GM23338 (cell line): ENCODE measurements around the gene STRN4. TPM values are rescaled to one million over a fixed set of nuclear protein-coding genes. Genes with fewer than 3 reads are reported as not detected.

Source experiments
- ATAC-seq: fragments of 200-7000 bp; cut with Tn5 transposase; 3 replicates; pipeline ENCODE4 v1.9.1; 2020
- DNase-seq: peaks from one replicate; pipeline ENCODE4 v3.0.0-alpha.2; 2015; ENCODE audit warnings: low spot score
- H2AFZ ChIP-seq: fragments of 200-600 bp; sonication (generic); 2 replicates; pipeline ENCODE4 v1.8.0; 2016; ENCODE audit warnings: antibody characterized with exemption, mild to moderate bottlenecking, moderate library complexity
- H3F3A ChIP-seq: fragments of 200-600 bp; sonication (generic); replicated peaks from 2 replicates; pipeline ENCODE4 v1.8.0; 2017; ENCODE audit warnings: antibody characterized with exemption, mixed run types, low read depth
- H3K27ac ChIP-seq: fragments of 200-600 bp; sonication (generic); 2 replicates; pipeline ENCODE4 v1.6.1; 2016; ENCODE audit warnings: low read depth
- H3K27me3 ChIP-seq: fragments of 200-600 bp; sonication (generic); 2 replicates; pipeline ENCODE4 v1.8.0; 2016; ENCODE audit warnings: mild to moderate bottlenecking, mixed run types, moderate library complexity; ENCODE audit not compliant: insufficient read depth
- H3K36me3 ChIP-seq: fragments of 200-600 bp; sonication (generic); 2 replicates; pipeline ENCODE4 v1.8.0; 2016; ENCODE audit warnings: mild to moderate bottlenecking; ENCODE audit not compliant: insufficient read depth
- H3K4me1 ChIP-seq: fragments of 200-600 bp; sonication (generic); 2 replicates; pipeline ENCODE4 v1.8.0; 2016; ENCODE audit warnings: mild to moderate bottlenecking, moderate library complexity; ENCODE audit not compliant: insufficient read depth
- H3K4me2 ChIP-seq: fragments of 200-600 bp; sonication (generic); 2 replicates; pipeline ENCODE4 v1.7.1; 2017; ENCODE audit warnings: mixed run types
- H3K4me3 ChIP-seq: fragments of 200-600 bp; sonication (generic); 2 replicates; pipeline ENCODE4 v1.6.1; 2016; ENCODE audit warnings: mixed run types
- H3K79me2 ChIP-seq: fragments of 200-600 bp; sonication (generic); replicated peaks from 2 replicates; pipeline ENCODE4 v1.8.0; 2017; ENCODE audit warnings: mild to moderate bottlenecking; ENCODE audit not compliant: insufficient read depth
- H3K9me2 ChIP-seq: fragments of 200-600 bp; sonication (generic); 2 replicates; pipeline ENCODE4 v1.8.0; 2017; ENCODE audit not compliant: insufficient read depth
- H4K20me1 ChIP-seq: fragments of 200-600 bp; sonication (generic); replicated peaks from 2 replicates; pipeline ENCODE4 v1.8.0; 2017; ENCODE audit warnings: mild to moderate bottlenecking; ENCODE audit not compliant: insufficient read depth
- H3K27ac Mint-ChIP-seq: 2 replicates; pipeline ENCODE4 v1.8.0; 2020; ENCODE audit warnings: inconsistent platforms, mild to moderate bottlenecking, moderate library complexity, mixed read lengths
- H3K27me3 Mint-ChIP-seq: 3 replicates; pipeline ENCODE4 v1.8.0; 2022; ENCODE audit warnings: low read depth, mild to moderate bottlenecking, moderate library complexity, mixed read lengths, inconsistent platforms; ENCODE audit not compliant: insufficient read depth, poor library complexity
- H3K36me3 Mint-ChIP-seq: 3 replicates; pipeline ENCODE4 v1.8.0; 2021; ENCODE audit warnings: low read depth, mild to moderate bottlenecking, inconsistent platforms, moderate library complexity, mixed read lengths
- H3K4me1 Mint-ChIP-seq: 3 replicates; pipeline ENCODE4 v1.8.0; 2020; ENCODE audit warnings: mild to moderate bottlenecking, inconsistent platforms, mixed read lengths
- H3K4me3 Mint-ChIP-seq: 3 replicates; pipeline ENCODE4 v1.8.0; 2021; ENCODE audit warnings: moderate library complexity, mild to moderate bottlenecking, inconsistent platforms, mixed read lengths
- H3K9me3 Mint-ChIP-seq: 3 replicates; pipeline ENCODE4 v1.8.0; 2020; ENCODE audit warnings: moderate library complexity, mild to moderate bottlenecking, inconsistent platforms, mixed read lengths
- CREB1 ChIP-seq: fragments of 250-450 bp; sonication (Bioruptor Pico); IDR thresholded peaks from 2 replicates; pipeline ENCODE4 v1.5.0; 2020; ENCODE audit warnings: low read depth, mild to moderate bottlenecking, moderate library complexity
- EZH2 ChIP-seq: fragments of 200-600 bp; sonication (generic); IDR thresholded peaks from one replicate; pipeline ENCODE4 v1.8.0; 2017; ENCODE audit warnings: antibody characterized with exemption, mild to moderate bottlenecking, low read depth; ENCODE audit not compliant: unreplicated experiment
- EZH2phosphoT487 ChIP-seq: fragments of 200-600 bp; sonication (generic); IDR thresholded peaks from one replicate; pipeline ENCODE4 v1.8.1; 2018; ENCODE audit warnings: antibody characterized with exemption; ENCODE audit not compliant: unreplicated experiment
- JUNB ChIP-seq: IDR thresholded peaks from one replicate; pipeline ENCODE4 v1.6.1; 2016; ENCODE audit warnings: antibody characterized with exemption; ENCODE audit not compliant: unreplicated experiment
- NANOG ChIP-seq: IDR thresholded peaks from 2 replicates; pipeline ENCODE4 v1.6.1; 2016; ENCODE audit warnings: antibody characterized with exemption, borderline replicate concordance
- POLR2AphosphoS5 ChIP-seq: IDR thresholded peaks from 2 replicates; pipeline ENCODE4 v1.6.1; 2016; ENCODE audit warnings: antibody characterized with exemption, low read depth
- STAT1 ChIP-seq: IDR thresholded peaks from one replicate; pipeline ENCODE4 v1.6.1; 2016; ENCODE audit warnings: antibody characterized with exemption; ENCODE audit not compliant: unreplicated experiment
- ZNF114 ChIP-seq: fragments of 250-450 bp; sonication (Bioruptor Pico); IDR thresholded peaks from 2 replicates; pipeline ENCODE4 v1.5.0; 2020; ENCODE audit warnings: mild to moderate bottlenecking, moderate library complexity
- ZNF331 ChIP-seq: fragments of 250-450 bp; sonication (Bioruptor Pico); IDR thresholded peaks from 2 replicates; pipeline ENCODE4 v1.5.0; 2020; ENCODE audit warnings: low read depth, mild to moderate bottlenecking, moderate library complexity
- polyA plus RNA-seq: library from polyadenylated mRNA; unstranded; fragments of >200 nt; fragmentation: Nextera tagmentation; extraction: Ambion mirVana; gene quantifications from 2 replicates; pipeline ENCODE4 v1.2.1, GENCODE V29; 2016
- total RNA-seq: library from RNA; depleted of rRNA; stranded (reverse); fragments of >200 nt; shearing (Covaris generic); gene quantifications from 2 replicates; pipeline ENCODE4 v1.2.3, GENCODE V29; 2014
- TF ChIP-seq, protein P1 (sequence below), 2 experiments: fragments of 200-600 bp in 1 of 2; sonication (generic) in 1 of 2; conservative IDR thresholded peaks; 2 replicates each; pipeline versions ENCODE4 v1.5.1 to v1.6.1; 2016 to 2017; ENCODE audit warnings: antibody characterized with exemption in 2 of 2, low read depth in 2 of 2, mild to moderate bottlenecking in 2 of 2, moderate library complexity in 1 of 2
- TF ChIP-seq, protein P2 (sequence below): IDR thresholded peaks from 2 replicates; pipeline ENCODE4 v1.6.1; 2016; ENCODE audit warnings: antibody characterized with exemption
- TF ChIP-seq, protein P3 (sequence below): fragments of 250-450 bp; sonication (Bioruptor Pico); IDR thresholded peaks from 2 replicates; pipeline ENCODE4 v1.5.0; 2020; ENCODE audit warnings: mild to moderate bottlenecking, moderate library complexity
- TF ChIP-seq, protein P4 (sequence below): IDR thresholded peaks from one replicate; pipeline ENCODE4 v1.6.1; 2018; ENCODE audit warnings: antibody characterized with exemption; ENCODE audit not compliant: unreplicated experiment

Gene STRN4
- total and polyA plus RNA-seq, 2 experiments from 2014 or later: 62.1 to 140 TPM

DNA sequence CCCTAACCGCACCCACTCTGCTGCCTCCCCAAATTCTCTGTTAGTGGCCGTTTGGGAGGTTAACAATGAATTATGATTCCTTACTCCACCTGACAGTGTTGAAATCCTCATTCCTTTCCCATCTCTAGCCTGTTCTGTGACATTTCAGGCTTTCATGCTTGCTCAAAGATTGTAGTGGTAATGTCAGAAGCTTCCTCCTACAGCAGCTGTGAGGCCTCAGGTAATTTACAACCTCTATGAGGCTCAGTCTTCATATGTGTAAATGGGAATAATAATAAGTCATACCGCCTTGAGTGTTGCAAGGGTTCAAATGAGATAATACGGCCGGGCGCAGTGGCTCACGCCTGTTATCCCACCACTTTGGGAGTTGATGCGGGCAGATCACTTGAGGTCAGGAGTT lies 43.1 kb upstream of the STRN4 start (continued):
- no peak for TF ChIP-seq STAT1
- TF ChIP-seq, protein P1, sequence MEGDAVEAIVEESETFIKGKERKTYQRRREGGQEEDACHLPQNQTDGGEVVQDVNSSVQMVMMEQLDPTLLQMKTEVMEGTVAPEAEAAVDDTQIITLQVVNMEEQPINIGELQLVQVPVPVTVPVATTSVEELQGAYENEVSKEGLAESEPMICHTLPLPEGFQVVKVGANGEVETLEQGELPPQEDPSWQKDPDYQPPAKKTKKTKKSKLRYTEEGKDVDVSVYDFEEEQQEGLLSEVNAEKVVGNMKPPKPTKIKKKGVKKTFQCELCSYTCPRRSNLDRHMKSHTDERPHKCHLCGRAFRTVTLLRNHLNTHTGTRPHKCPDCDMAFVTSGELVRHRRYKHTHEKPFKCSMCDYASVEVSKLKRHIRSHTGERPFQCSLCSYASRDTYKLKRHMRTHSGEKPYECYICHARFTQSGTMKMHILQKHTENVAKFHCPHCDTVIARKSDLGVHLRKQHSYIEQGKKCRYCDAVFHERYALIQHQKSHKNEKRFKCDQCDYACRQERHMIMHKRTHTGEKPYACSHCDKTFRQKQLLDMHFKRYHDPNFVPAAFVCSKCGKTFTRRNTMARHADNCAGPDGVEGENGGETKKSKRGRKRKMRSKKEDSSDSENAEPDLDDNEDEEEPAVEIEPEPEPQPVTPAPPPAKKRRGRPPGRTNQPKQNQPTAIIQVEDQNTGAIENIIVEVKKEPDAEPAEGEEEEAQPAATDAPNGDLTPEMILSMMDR (conservative IDR thresholded peaks at IDR 0.05; ENCODE audit: low read depth in 2 of 2): no peak

DNA sequence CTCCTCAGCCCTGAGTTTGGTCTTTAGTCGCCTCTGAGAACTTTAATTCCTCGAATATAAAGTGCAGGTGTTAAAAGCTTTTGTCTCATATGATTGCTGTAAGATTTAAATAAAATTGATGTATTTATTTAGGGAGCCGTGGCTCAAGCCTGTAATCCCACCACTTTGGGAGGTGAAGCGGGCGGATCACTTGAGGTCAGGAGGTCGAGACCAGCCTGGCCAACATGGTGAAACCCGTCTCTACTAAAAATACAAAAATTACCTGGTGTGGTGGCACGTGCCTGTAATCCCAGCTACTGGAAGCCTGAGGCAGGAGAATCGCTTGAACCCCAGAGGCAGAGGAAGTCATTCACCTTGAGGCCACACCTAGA lies 42.7 kb upstream of the STRN4 start:
- no peak overlapping the region for H3K27ac Mint-ChIP-seq
- H3K79me2 ChIP-seq: peaks cover 44% of the 10 kb centered on the region
- peaks cover 11% of the 10 kb centered on the region for H3K36me3 ChIP-seq
- DNase-seq (no peak), ATAC-seq (no peak)
- peaks cover 5% of the 10 kb centered on the region; the same call in 1 of the 3 replicates for H3K9me3 Mint-ChIP-seq
- H3K27me3 Mint-ChIP-seq: peaks cover 27% of the 10 kb centered on the region
- peaks cover 26% of the 10 kb centered on the region for H3K4me1 Mint-ChIP-seq
- peaks cover 22% of the 10 kb centered on the region for H3F3A ChIP-seq
- no peak overlapping the region for H3K4me2 ChIP-seq
- peaks cover 6% of the 10 kb centered on the region for H3K27me3 ChIP-seq
- no peak overlapping the region for H3K27ac ChIP-seq
- H3K9me2 ChIP-seq: no peaks in the 10 kb centered on the region
- H3K4me1 ChIP-seq: peaks cover 21% of the 10 kb centered on the region
- no peak overlapping the region for H3K4me3 ChIP-seq
- H3K36me3 Mint-ChIP-seq: peaks cover 37% of the 10 kb centered on the region
- H3K4me3 Mint-ChIP-seq: peak overlapping the region; percentile 97; the same call in 2 of the 3 replicates
- H4K20me1 ChIP-seq: peaks cover 17% of the 10 kb centered on the region
- no peak overlapping the region for H2AFZ ChIP-seq
- TF ChIP-seq POLR2AphosphoS5 (no peak), JUNB (no peak), EZH2 (no peak), NANOG (no peak), STAT1 (no peak), ZNF331 (CRISPR knock-in tag) (no peak), ZNF114 (CRISPR knock-in tag) (no peak), EZH2phosphoT487 (no peak), CREB1 (CRISPR knock-in tag) (no peak)
- TF ChIP-seq, protein P2, sequence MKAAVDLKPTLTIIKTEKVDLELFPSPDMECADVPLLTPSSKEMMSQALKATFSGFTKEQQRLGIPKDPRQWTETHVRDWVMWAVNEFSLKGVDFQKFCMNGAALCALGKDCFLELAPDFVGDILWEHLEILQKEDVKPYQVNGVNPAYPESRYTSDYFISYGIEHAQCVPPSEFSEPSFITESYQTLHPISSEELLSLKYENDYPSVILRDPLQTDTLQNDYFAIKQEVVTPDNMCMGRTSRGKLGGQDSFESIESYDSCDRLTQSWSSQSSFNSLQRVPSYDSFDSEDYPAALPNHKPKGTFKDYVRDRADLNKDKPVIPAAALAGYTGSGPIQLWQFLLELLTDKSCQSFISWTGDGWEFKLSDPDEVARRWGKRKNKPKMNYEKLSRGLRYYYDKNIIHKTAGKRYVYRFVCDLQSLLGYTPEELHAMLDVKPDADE: no peak
- TF ChIP-seq, protein P3, sequence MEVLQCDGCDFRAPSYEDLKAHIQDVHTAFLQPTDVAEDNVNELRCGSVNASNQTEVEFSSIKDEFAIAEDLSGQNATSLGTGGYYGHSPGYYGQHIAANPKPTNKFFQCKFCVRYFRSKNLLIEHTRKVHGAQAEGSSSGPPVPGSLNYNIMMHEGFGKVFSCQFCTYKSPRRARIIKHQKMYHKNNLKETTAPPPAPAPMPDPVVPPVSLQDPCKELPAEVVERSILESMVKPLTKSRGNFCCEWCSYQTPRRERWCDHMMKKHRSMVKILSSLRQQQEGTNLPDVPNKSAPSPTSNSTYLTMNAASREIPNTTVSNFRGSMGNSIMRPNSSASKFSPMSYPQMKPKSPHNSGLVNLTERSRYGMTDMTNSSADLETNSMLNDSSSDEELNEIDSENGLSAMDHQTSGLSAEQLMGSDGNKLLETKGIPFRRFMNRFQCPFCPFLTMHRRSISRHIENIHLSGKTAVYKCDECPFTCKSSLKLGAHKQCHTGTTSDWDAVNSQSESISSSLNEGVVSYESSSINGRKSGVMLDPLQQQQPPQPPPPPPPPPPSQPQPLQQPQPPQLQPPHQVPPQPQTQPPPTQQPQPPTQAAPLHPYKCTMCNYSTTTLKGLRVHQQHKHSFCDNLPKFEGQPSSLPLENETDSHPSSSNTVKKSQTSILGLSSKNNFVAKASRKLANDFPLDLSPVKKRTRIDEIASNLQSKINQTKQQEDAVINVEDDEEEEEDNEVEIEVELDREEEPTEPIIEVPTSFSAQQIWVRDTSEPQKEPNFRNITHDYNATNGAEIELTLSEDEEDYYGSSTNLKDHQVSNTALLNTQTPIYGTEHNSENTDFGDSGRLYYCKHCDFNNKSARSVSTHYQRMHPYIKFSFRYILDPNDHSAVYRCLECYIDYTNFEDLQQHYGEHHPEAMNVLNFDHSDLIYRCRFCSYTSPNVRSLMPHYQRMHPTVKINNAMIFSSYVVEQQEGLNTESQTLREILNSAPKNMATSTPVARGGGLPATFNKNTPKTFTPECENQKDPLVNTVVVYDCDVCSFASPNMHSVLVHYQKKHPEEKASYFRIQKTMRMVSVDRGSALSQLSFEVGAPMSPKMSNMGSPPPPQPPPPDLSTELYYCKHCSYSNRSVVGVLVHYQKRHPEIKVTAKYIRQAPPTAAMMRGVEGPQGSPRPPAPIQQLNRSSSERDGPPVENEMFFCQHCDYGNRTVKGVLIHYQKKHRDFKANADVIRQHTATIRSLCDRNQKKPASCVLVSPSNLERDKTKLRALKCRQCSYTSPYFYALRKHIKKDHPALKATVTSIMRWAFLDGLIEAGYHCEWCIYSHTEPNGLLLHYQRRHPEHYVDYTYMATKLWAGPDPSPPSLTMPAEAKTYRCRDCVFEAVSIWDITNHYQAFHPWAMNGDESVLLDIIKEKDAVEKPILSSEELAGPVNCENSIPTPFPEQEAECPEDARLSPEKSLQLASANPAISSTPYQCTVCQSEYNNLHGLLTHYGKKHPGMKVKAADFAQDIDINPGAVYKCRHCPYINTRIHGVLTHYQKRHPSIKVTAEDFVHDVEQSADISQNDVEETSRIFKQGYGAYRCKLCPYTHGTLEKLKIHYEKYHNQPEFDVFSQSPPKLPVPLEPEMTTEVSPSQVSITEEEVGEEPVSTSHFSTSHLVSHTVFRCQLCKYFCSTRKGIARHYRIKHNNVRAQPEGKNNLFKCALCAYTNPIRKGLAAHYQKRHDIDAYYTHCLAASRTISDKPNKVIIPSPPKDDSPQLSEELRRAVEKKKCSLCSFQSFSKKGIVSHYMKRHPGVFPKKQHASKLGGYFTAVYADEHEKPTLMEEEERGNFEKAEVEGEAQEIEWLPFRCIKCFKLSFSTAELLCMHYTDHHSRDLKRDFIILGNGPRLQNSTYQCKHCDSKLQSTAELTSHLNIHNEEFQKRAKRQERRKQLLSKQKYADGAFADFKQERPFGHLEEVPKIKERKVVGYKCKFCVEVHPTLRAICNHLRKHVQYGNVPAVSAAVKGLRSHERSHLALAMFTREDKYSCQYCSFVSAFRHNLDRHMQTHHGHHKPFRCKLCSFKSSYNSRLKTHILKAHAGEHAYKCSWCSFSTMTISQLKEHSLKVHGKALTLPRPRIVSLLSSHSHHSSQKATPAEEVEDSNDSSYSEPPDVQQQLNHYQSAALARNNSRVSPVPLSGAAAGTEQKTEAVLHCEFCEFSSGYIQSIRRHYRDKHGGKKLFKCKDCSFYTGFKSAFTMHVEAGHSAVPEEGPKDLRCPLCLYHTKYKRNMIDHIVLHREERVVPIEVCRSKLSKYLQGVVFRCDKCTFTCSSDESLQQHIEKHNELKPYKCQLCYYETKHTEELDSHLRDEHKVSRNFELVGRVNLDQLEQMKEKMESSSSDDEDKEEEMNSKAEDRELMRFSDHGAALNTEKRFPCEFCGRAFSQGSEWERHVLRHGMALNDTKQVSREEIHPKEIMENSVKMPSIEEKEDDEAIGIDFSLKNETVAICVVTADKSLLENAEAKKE: no peak
- TF ChIP-seq, protein P4, sequence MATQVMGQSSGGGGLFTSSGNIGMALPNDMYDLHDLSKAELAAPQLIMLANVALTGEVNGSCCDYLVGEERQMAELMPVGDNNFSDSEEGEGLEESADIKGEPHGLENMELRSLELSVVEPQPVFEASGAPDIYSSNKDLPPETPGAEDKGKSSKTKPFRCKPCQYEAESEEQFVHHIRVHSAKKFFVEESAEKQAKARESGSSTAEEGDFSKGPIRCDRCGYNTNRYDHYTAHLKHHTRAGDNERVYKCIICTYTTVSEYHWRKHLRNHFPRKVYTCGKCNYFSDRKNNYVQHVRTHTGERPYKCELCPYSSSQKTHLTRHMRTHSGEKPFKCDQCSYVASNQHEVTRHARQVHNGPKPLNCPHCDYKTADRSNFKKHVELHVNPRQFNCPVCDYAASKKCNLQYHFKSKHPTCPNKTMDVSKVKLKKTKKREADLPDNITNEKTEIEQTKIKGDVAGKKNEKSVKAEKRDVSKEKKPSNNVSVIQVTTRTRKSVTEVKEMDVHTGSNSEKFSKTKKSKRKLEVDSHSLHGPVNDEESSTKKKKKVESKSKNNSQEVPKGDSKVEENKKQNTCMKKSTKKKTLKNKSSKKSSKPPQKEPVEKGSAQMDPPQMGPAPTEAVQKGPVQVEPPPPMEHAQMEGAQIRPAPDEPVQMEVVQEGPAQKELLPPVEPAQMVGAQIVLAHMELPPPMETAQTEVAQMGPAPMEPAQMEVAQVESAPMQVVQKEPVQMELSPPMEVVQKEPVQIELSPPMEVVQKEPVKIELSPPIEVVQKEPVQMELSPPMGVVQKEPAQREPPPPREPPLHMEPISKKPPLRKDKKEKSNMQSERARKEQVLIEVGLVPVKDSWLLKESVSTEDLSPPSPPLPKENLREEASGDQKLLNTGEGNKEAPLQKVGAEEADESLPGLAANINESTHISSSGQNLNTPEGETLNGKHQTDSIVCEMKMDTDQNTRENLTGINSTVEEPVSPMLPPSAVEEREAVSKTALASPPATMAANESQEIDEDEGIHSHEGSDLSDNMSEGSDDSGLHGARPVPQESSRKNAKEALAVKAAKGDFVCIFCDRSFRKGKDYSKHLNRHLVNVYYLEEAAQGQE: no peak
